ENCODE results near the gene C21orf91. TPM values are rescaled to one million over a fixed set of nuclear protein-coding genes. Genes with fewer than 3 reads are reported as not detected.

C21orf91 gene
- total RNA-seq, 4 donors from 2014 or later, result 4.2 to 7.1 (median 5.7) TPM

DNA sequence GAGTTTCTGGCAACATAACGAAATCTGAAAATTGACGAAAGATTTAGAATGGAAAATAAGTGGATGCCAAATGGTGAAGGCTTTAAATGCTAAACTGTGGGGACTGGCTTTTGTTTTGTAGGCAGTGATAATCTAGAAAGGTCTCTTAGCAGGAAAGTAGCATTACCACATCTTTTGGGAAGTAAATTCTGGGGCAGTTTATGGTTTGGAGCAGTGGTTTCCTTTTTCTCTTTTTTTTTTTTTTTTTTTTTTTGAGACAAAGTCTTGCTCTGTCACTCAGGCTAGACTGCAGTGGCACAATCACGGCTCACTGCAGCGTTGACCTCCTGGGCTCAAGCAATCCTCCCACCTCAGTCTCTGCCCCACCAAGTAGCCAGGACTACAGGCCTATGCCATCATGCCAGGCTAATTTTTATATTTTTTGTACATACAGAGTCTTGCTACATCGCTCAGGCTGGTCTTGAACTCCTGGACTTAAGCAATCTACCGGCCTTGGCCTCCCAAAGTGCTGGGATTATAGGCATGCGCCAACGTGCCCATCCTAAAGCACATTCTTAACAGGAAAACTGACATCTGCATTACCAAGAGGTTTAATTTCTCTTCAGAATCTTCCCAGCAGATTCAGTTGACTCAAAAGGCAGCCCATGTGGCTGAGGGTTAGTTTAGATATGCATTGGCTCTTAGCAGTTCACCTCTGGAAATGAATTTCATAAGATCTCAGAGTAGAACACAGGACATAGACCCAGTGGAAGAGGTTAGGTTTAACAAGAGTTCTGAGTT is 32.9 kb downstream of the C21orf91 start:
- peak overlapping the region in 1 of 4 donors; percentile 23 for H3K27ac ChIP-seq
- H3K36me3 ChIP-seq, result peaks cover 0 to 6% (median 0%) of the 10 kb centered on the region in 3 donors
- no peak for DNase-seq
- TF ChIP-seq POLR2A (IDR thresholded peaks at IDR 0.05), result no peak
- TF ChIP-seq, protein P1, sequence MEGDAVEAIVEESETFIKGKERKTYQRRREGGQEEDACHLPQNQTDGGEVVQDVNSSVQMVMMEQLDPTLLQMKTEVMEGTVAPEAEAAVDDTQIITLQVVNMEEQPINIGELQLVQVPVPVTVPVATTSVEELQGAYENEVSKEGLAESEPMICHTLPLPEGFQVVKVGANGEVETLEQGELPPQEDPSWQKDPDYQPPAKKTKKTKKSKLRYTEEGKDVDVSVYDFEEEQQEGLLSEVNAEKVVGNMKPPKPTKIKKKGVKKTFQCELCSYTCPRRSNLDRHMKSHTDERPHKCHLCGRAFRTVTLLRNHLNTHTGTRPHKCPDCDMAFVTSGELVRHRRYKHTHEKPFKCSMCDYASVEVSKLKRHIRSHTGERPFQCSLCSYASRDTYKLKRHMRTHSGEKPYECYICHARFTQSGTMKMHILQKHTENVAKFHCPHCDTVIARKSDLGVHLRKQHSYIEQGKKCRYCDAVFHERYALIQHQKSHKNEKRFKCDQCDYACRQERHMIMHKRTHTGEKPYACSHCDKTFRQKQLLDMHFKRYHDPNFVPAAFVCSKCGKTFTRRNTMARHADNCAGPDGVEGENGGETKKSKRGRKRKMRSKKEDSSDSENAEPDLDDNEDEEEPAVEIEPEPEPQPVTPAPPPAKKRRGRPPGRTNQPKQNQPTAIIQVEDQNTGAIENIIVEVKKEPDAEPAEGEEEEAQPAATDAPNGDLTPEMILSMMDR (IDR thresholded peaks at IDR 0.05), result no peak
- H3K4me3 ChIP-seq, result no peak overlapping the region
- H3K27me3 ChIP-seq, result no peaks in the 10 kb centered on the region
- H3K4me1 ChIP-seq, result peaks cover 0 to 3% (median 0%) of the 10 kb centered on the region in 4 donors
- H3K9me3 ChIP-seq, result no peaks in the 10 kb centered on the region

- H3K4me3 ChIP-seq, result no peak overlapping the region
- H3K4me1 ChIP-seq, result peaks cover 0 to 9% (median 4%) of the 10 kb centered on the region in 4 donors
- peak overlapping the region in 2 of 4 donors; percentile 34 to 48 for H3K27ac ChIP-seq
- peaks cover 0 to 6% (median 0%) of the 10 kb centered on the region in 3 donors for H3K36me3 ChIP-seq
- H3K9me3 ChIP-seq, result no peaks in the 10 kb centered on the region
- DNase-seq, result no peak
- no peaks in the 10 kb centered on the region for H3K27me3 ChIP-seq
- TF ChIP-seq POLR2A (IDR thresholded peaks at IDR 0.05), result no peak
- TF ChIP-seq, protein P1 (IDR thresholded peaks at IDR 0.05), result no peak
Observed at GRCh38 chr21:17785403-17785788, 33.8 kb downstream of the C21orf91 start.

GRCh38 chr21:17784604-17785402 is 34.4 kb downstream of the C21orf91 start:
- Histone ChIP-seq H3K4me1 (peaks cover 0 to 13% (median 6%) of the 10 kb centered on the region in 4 donors), H3K9me3 (no peaks in the 10 kb centered on the region), H3K4me3 (no peak overlapping the region), H3K36me3 (peaks cover 0 to 6% (median 0%) of the 10 kb centered on the region in 3 donors), H3K27me3 (no peaks in the 10 kb centered on the region), H3K27ac (peak overlapping the region; percentile 29 to 65 (median 41))
- no peak for TF ChIP-seq POLR2A (IDR thresholded peaks at IDR 0.05)
- no peak for DNase-seq

DNA sequence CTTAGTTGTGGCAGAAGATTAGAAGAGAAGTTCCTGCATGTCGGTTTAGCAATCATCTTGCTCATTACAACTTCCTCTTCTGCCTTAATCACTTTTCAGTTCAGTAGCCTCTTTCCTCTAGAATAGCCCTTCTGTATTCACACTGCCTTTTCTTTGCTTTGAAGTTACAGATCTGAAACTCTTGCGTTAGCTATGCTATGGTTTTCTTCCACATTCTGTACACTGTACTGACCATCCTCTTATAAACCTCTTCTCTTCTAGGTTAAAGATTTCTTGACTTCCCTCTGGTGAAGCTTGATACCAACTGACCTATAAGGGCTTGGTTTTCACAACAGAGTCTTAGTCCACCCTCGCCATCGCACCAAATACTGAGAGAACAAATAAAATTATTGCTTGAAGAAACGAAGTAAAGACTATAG is 35.0 kb downstream of the C21orf91 start:
- TF ChIP-seq, protein P1 (IDR thresholded peaks at IDR 0.05), result no peak
- no peak for TF ChIP-seq POLR2A (IDR thresholded peaks at IDR 0.05)
- H3K36me3 ChIP-seq, result peaks cover 0 to 6% (median 0%) of the 10 kb centered on the region in 3 donors
- H3K27ac ChIP-seq, result peak overlapping the region; percentile 29 to 65 (median 49)
- no peaks in the 10 kb centered on the region for H3K27me3 ChIP-seq
- no peaks in the 10 kb centered on the region for H3K9me3 ChIP-seq
- no peak overlapping the region for H3K4me3 ChIP-seq
- no peak for DNase-seq
- H3K4me1 ChIP-seq, result peaks cover 0 to 13% (median 6%) of the 10 kb centered on the region in 4 donors

GRCh38 chr21:17783481-17784179 is 35.5 kb downstream of the C21orf91 start:
- Histone ChIP-seq H3K4me3 (no peak overlapping the region), H3K27me3 (no peaks in the 10 kb centered on the region), H3K27ac (peak overlapping the region; percentile 29 to 65 (median 53)), H3K9me3 (no peaks in the 10 kb centered on the region), H3K4me1 (peaks cover 0 to 13% (median 6%) of the 10 kb centered on the region in 4 donors), H3K36me3 (peaks cover 0 to 6% (median 0%) of the 10 kb centered on the region in 3 donors)
- peak in 1 of 3 donors; percentile 54 for DNase-seq
- TF ChIP-seq, protein P1 (IDR thresholded peaks at IDR 0.05), result no peak
- TF ChIP-seq POLR2A (IDR thresholded peaks at IDR 0.05), result no peak

Data from Peyer's patch (tissue), 4 donors.